GM19239 (cell line): ENCODE measurements around the gene RAB13.

ENCODE experiments used
- DNase-seq: peaks from one replicate; pipeline ENCODE4 v3.0.0; 2011; ENCODE audit warnings: low spot score; ENCODE audit not compliant: insufficient read length
- FAIRE-seq: peaks from 2 replicates; lab custom pipeline; 2011; peaks lifted over from hg19 to GRCh38; lab: Jason Lieb, UNC

The RAB13 gene

DNA sequence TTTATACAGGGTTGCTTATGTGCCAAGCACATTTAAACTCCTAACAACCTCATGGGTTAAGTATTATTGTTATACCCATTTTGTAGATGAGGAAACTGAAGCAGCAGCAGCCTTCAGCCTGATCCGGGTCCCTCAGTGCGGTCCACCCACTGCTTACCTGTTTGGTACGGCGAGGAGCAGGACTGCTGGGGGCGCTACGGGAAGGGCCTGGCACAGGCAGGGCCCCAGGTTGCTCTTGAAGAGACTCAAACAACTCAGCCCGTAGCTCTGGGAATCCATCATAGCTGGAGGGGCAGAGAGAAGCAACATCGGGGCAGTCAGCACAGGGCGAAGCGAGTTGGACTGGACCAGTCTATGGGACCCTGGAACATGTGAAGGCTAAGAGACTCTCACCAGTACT is 48.8 kb downstream of the RAB13 start:
- DNase-seq (no peak), FAIRE-seq (no peak)

DNA sequence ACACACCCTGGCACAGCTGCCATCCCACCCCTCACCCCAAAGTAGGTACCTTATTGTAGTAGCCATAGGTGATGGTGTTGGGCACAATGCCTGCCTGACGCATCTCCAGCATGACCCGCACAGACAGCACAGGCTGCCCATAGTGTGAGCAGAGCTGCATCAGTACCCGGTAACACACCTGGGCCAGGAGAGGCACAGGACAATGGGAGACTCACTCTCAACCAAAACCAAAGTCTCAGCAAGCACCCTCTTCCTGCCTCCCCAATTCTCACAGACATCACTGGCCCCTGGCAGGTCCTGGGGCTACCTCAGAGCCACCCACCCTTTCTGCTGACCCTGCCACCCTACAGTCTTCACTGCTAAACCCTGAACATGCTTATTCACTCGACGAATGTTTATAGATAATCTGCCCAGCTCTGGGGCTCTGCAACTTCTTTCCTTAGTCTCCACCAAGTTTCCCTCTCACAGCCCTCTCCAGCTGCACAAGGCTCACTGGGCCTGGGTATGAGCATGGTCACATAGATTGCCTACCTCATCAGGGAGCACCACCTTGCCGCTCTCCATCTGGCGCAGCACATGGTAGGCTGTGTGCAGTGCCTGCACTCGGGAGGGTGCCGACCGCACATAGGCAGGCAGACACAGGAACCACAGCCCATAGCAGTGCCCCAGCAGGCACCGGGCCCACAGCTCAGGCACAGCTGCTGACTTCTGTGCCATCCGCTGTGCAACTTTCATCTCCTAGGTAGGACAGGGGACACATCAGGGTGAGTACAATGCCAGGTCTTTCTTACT is 49.9 kb downstream of the RAB13 start:
- no peak for DNase-seq
- no peak for FAIRE-seq

DNA sequence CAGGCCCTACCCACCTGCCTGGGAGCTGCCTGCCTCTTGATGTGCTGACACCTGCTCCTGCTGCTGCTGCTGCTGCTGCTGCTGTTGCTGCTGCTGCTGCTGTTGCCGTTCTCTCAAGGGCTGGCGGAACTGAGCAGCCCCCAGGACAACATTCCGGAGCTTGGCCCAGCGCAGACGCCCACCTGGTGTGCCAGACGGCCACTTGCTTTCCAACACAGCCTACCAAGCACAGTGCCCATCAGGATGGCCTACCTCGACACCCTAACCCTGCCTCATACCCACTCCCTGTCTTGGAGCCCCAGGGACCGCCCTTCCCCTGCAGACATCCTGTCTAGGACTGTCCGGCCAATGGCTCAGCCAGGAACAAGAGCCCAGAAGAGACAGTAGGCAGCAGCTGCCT is 51.4 kb downstream of the RAB13 start:
- DNase-seq (no peak), FAIRE-seq (no peak)

DNA sequence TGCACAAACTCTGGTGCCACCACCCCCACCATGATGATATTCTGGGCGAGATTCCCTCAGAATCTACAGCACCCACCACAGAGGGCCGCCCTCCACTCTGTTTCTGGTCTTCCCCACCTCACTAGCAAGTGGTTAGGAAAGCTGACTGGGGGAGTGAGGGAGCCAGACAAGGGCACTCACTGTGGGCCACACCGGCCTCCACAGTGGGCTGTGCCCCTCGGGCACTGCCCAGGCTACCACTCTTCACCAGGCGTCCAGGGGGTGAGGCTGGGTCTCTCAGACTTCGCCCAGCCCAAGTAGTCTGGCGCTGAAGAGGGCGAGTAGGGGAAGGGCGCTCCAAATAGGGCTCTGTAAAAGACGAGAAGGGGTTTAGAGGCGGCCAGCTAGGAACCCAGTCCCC is 52.2 kb downstream of the RAB13 start:
- FAIRE-seq (no peak), DNase-seq (no peak)

DNA sequence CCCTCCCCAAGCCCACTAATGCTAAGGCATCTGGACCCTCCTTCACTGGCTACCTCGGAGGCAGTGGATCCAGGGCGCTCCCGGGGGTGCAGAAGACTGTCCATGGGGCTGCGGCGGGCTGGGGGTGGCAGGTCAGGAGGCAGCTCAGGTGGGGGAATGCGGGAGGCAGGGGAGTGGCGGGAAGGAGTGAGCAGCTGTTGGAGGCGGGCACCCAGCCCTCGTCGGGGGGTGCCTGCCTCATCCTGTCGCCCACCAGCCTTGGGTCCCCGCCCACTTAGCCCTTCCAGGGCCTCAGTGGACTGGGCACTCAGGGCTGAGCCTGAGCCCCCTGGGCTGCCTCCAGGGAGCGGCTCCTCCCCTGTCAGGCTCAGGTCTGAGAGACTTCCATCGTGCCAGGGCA is 52.7 kb downstream of the RAB13 start:
- DNase-seq (no peak), FAIRE-seq (no peak)

DNA sequence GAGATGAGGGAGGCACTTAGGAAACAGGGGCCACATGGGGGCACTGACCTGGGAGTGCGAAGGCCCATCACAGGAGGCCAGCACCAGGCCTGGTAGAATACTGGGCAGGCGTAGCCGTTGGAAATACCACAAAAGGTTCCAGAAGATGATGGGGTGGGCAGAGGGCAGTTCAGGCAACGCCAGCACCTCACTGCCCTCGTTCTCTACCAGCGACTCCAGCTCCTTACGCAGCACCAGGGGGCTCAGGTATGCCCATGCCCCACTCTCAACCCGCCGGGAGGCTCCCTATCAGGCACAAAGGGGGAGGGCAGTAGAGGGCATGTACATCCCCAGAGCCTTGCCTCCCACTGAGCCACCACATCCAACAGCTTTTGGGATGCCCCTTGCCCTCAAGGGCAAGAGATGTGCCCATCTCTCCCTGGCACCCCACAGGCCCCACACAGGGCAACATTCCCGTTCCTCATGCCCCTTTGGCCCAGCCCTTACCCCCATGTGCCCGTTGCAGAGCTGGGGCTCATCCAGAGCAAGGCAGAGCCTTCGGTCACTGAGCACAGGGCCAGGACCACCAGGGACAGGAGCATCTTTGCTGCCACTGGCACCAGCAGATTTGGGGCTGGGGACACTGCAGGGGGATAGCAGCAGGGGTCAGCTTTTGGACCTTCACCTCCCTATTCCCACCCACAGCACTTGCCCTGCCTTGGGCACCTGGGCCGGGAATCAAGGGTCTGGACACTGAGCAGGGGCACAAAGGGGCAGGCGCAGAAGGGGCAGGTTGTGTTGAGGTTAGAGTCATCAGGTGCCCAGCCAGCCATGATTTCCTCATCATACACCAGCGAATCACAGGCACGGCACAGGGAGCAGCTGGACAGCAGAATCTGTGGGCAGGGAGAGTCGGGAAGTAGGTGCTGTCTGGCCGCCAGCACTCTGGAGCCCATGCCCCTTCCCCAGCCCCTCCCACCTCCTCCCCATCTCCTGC is 53.7 kb downstream of the RAB13 start:
- FAIRE-seq, result no peak
- no peak for DNase-seq
